Prostate gland (tissue), 2 donors: ENCODE measurements around the gene FEM1C.

Experiments used
- CTCF ChIP-seq, 4 experiments: fragments of 200-600 bp in 2 of 4; fragments of 450-650 bp in 2 of 4; sonication (generic) in 2 of 4; IDR thresholded peaks; 1 replicate in 3 of 4; 2 replicates in 1 of 4; pipeline ENCODE4 v1.5.1; 2016 to 2019; ENCODE audit warnings: antibody characterized with exemption in 4 of 4, mild to moderate bottlenecking in 2 of 4, moderate library complexity in 2 of 4
- POLR2A ChIP-seq: fragments of 450-650 bp; IDR thresholded peaks from one replicate; pipeline ENCODE4 v1.6.1; 2016; ENCODE audit warnings: antibody characterized with exemption, mild to moderate bottlenecking

DNA sequence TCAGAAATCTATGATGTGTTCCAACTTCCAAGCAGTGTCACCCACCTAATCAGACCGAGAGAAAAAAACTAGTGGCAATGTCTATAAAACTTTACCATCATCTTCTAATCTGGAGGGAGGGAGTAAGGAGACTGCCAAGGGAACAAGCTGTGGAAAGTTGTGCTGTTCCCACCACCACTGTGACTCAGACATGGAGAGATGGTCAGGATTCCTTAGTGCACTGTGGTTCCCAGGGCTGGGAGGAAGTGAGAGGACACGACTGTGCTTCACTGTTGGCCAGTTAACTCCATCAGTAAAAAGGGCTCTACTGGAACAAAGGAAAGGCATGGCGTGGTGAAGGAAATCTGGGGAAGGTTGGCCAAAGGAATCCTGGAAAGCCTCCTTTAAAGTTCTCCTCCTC, 38.9 kb upstream of the FEM1C start:
- TF ChIP-seq POLR2A (no peak), CTCF (IDR thresholded peaks at IDR 0.05) (no peak)
